Muscle of leg (tissue), 11 donors: ENCODE results near the gene CEP78. TPM values are rescaled to one million over a fixed set of nuclear protein-coding genes. Genes with fewer than 3 reads are reported as not detected.

ENCODE experiments used
- DNase-seq: peaks from one replicate; pipeline ENCODE4 v3.0.0; 2013
- H3K27ac ChIP-seq: one replicate; pipeline ENCODE4 v1.5.1; 2013; ENCODE audit warnings: mild to moderate bottlenecking, low read length, control low read depth
- H3K27me3 ChIP-seq: one replicate; pipeline ENCODE4 v1.6.1; 2013; ENCODE audit warnings: low read length; ENCODE audit not compliant: control insufficient read depth, insufficient read depth
- H3K36me3 ChIP-seq: one replicate; pipeline ENCODE4 v1.6.1; 2013; ENCODE audit warnings: low read length; ENCODE audit not compliant: control insufficient read depth, insufficient read depth
- H3K4me1 ChIP-seq: one replicate; pipeline ENCODE4 v1.6.1; 2013; ENCODE audit warnings: low read length; ENCODE audit not compliant: control insufficient read depth, insufficient read depth
- H3K4me3 ChIP-seq: one replicate; pipeline ENCODE4 v1.5.1; 2013; ENCODE audit warnings: low read length, control low read depth
- H3K9me3 ChIP-seq: replicated peaks from 2 replicates; pipeline ENCODE4 v1.6.1; 2013; ENCODE audit warnings: low read depth, low read length; ENCODE audit not compliant: control insufficient read depth
- WGBS: methylation state at CpG from one replicate; pipeline ENCODE4 v1.1.5; 2013; ENCODE audit warnings: missing lambda C conversion rate; ENCODE audit not compliant: insufficient coverage; 5-methylcytosine and 5-hydroxymethylcytosine counted together
- polyA plus RNA-seq, 8 donors: library from polyadenylated mRNA; unstranded; fragments of 120-200 nt; gene quantifications; one replicate each; pipeline versions ENCODE4 v1.2.1 to v1.2.3, GENCODE V29; 2013; ENCODE audit warnings: inconsistent platforms in 1 of 8, low replicate concordance in 1 of 8; ENCODE audit not compliant: insufficient read length in 8 of 8, insufficient read depth in 1 of 8
- total RNA-seq: library from RNA; stranded (reverse); fragments of 120-200 nt; gene quantifications from one replicate; pipeline ENCODE4 v1.2.4, GENCODE V29; 2013

CEP78 gene
- total and polyA plus RNA-seq, 9 donors, result 12.6 to 22.6 (median 16.9) TPM

DNA sequence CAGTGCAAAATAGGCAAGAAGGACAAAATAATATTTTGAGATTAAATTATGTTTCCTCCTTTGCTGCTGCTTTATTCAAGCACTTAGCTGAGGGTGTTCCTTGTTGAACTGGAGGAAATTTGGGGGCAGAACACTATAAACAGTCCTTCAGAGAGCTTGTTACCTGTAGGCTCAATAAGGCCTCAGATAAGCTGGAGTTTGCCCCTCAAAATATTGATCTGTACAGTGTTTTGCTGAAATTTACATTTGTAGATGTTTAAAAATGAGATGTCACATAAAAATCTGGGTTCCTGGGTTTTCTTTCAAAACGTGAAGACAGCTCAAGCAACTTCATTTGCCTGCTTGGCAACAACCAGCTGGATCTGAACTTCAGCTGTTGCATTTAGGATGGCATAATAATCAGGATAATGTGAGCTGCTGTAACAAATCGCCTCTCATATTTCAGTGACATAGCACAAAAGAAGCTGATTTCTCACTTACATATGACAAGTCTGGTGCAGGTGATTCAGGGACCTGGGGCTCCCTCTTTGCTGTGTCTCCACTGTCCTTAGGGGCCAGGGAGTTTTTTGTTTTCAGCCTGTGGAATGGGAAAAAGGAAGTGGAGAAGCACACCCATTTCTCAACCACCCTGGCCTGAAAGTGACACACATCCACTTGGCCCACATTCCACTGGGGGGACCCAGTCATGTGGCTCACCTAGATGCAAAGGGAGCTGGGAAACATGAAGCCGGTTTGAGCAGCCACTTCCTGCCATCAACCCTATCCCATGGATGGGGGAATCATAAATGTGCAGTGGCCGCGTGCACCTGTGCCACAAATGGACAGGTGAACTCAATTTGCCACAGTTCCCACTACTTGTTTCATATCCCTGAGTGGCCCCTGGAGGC is 58.7 kb downstream of the CEP78 start:
- H3K4me1 ChIP-seq, result peaks cover 36% of the 10 kb centered on the region
- no peak overlapping the region for H3K4me3 ChIP-seq
- peak overlapping the region; percentile 15 for H3K27ac ChIP-seq
- no peaks in the 10 kb centered on the region for H3K36me3 ChIP-seq
- H3K27me3 ChIP-seq, result no peaks in the 10 kb centered on the region
- WGBS, result 57% methylated on average over 1 of the region's 5 CpGs
- H3K9me3 ChIP-seq, result no peaks in the 10 kb centered on the region
- DNase-seq, result peak; percentile 61

DNA sequence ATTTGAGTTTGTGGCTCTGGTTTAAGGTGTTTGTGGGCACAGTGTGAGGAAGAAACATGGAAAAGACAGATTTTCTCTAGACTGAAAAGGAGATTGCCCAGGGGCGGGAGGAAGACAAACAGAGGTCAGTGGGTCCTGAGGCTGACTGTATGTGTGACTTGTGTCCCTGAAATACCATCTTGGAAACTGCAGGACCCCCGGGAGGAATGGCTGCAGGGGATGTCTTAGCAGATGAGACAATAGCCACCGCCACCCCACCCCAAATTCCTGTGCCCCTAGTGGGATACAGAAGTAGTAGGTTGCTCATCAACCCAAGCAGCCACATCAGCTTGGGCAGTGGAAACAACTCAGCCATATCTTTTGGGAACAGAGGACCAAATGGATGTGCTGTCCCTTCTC is 59.3 kb downstream of the CEP78 start:
- WGBS, result 91% methylated on average over 1 of the region's 3 CpGs
- no peak for DNase-seq
- H3K4me1 ChIP-seq, result peaks cover 35% of the 10 kb centered on the region
- H3K27ac ChIP-seq, result peak overlapping the region; percentile 90
- H3K36me3 ChIP-seq, result no peaks in the 10 kb centered on the region
- H3K27me3 ChIP-seq, result no peaks in the 10 kb centered on the region
- no peaks in the 10 kb centered on the region for H3K9me3 ChIP-seq
- H3K4me3 ChIP-seq, result no peak overlapping the region

DNA sequence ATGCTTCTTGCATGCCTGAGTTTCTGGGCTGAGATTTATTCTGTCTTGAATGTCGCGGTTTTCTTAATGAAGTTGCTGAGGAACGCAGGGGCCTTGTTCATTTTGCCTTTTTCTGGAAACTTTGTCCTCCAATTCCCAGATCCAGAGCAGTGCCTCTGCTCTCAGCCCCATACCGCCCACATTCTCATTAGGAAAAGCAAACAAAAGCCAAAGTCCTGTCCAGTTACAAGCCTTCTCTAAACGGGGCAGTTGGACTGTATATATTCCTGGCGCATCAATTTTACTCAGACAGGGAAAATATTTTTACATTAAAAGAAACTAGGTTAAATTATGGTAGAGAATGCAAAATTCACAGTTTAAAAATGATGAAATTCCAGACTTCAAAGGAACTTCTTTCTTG is 59.9 kb downstream of the CEP78 start:
- H3K27ac ChIP-seq, result peak overlapping the region; percentile 90

DNA sequence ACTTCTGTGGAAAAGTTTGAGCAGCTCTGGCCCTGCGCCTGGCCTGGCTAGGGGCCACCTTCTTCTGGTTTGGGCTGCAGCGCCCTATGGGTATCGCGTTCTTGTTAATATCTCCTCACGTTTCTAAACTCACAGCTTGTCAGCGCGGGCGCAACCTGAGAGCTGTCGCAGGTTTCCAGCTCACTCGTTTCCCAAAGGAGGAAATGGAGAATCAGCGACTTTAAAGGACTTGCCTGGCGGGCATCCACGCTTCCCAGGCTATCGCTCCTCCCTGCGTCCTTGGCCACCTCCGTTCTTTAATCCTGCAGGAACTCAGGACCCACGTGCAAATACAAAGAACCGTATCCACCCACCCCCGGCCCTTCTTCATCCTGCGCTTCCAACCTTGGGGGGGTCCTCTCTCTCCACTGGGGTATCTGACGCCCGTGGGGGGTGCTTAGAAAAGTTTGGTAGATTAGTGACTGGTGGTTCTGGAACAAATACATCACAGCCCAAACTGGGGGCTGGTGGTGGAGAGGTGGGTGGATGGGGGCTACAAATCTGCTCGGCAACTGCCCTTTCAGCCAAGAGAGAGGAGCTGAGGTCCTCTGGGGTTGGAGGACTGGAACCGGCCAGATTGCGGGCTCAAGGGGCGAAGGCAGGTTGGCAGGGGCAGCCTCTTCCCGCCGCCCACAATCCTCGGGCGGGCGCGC is 60.5 kb downstream of the CEP78 start:
- under 1% methylated on average over 23 of the region's 32 CpGs for WGBS
- Histone ChIP-seq H3K36me3 (no peaks in the 10 kb centered on the region), H3K4me1 (peaks cover 31% of the 10 kb centered on the region), H3K9me3 (no peaks in the 10 kb centered on the region), H3K27ac (peak overlapping the region; percentile 90), H3K4me3 (peak overlapping the region; percentile 70), H3K27me3 (no peaks in the 10 kb centered on the region)
- DNase-seq, result peak; percentile 68

More for the DNA sequence above, 59.9 kb downstream of the CEP78 start:
- H3K36me3 ChIP-seq, result no peaks in the 10 kb centered on the region
- no peaks in the 10 kb centered on the region for H3K27me3 ChIP-seq
- DNase-seq, result peak; percentile 43
- no peak overlapping the region for H3K4me3 ChIP-seq
- no CpG with 5 or more reads among the region's 6 CpGs for WGBS
- H3K4me1 ChIP-seq, result peaks cover 31% of the 10 kb centered on the region
- H3K9me3 ChIP-seq, result no peaks in the 10 kb centered on the region

- peak; percentile 98 for DNase-seq
- under 1% methylated on average over 73 of the region's 76 CpGs for WGBS
- H3K9me3 ChIP-seq, result no peaks in the 10 kb centered on the region
- no peaks in the 10 kb centered on the region for H3K36me3 ChIP-seq
- H3K27ac ChIP-seq, result peak within 1 kb of the TSS; percentile 90
- H3K4me1 ChIP-seq, result peaks cover 25% of the 10 kb centered on the region
- peak within 1 kb of the TSS; percentile 70 for H3K4me3 ChIP-seq
- no peaks in the 10 kb centered on the region for H3K27me3 ChIP-seq
Observed at GRCh38 chr9:78296893-78297671, 61.2 kb downstream of the CEP78 start, which contains the start of gene PSAT1. PSAT1 (plus strand) TSS chr9:78297125; CDS start chr9:78297211, 86 bp downstream.

- no peak for DNase-seq
- 1% methylated on average over 10 of the region's 10 CpGs for WGBS
- Histone ChIP-seq H3K27ac (peak overlapping the region; percentile 90), H3K36me3 (peaks cover 4% of the 10 kb centered on the region), H3K4me3 (peak overlapping the region; percentile 70), H3K4me1 (peaks cover 24% of the 10 kb centered on the region), H3K27me3 (no peaks in the 10 kb centered on the region), H3K9me3 (no peaks in the 10 kb centered on the region)
Observed at GRCh38 chr9:78297672-78297961, 61.7 kb downstream of the CEP78 start.

DNA sequence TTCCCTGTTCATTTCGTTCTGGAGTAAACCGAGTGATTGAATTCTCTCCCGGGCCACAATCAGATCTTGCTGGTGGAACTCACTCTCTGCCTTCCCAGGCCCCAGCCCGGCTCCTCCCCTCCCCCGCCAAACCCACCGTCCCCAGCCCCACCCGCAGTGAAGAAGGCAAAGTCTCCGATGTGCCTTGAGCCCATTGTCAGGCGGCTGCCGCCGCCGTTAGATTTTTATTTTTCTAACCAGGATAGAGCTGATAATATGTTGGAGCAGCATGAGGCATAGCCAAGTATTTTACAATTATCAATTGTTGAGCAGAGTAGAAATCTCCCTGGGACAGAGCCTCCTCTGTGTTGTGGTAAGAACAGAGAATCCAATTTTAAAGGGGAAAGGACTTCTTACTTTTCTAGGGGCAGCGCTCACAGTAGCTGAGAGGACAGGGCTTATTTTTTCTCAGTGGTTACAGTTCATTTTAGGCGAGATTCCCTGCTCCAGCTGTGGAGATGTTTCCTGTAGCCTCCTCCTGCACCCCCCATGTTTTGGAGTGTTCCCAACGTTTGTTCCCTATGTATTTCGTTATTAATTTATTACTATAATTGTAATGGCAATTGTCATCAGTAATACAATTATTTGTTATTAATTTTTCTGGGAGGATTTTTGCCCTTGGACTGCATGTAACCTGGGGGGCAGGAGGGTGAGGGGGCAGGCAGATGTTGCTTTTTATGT is 62.3 kb downstream of the CEP78 start:
- peak; percentile 40 for DNase-seq
- Histone ChIP-seq H3K9me3 (no peaks in the 10 kb centered on the region), H3K36me3 (peaks cover 5% of the 10 kb centered on the region), H3K27ac (peak overlapping the region; percentile 90), H3K4me3 (peak overlapping the region; percentile 70), H3K27me3 (no peaks in the 10 kb centered on the region), H3K4me1 (peaks cover 24% of the 10 kb centered on the region)
- WGBS, result 0% methylated on average over 3 of the region's 16 CpGs

GRCh38 chr9:78300209-78300608 is 64.3 kb downstream of the CEP78 start:
- H3K4me3 ChIP-seq, result no peak overlapping the region
- H3K36me3 ChIP-seq, result peaks cover 16% of the 10 kb centered on the region
- H3K27me3 ChIP-seq, result no peaks in the 10 kb centered on the region
- WGBS, result no CpG with 5 or more reads among the region's 6 CpGs
- DNase-seq, result no peak
- no peak overlapping the region for H3K27ac ChIP-seq
- no peaks in the 10 kb centered on the region for H3K9me3 ChIP-seq
- H3K4me1 ChIP-seq, result peaks cover 17% of the 10 kb centered on the region

GRCh38 chr9:78301466-78301865 is 65.6 kb downstream of the CEP78 start:
- H3K9me3 ChIP-seq, result no peaks in the 10 kb centered on the region
- no peak overlapping the region for H3K27ac ChIP-seq
- H3K4me1 ChIP-seq, result peaks cover 5% of the 10 kb centered on the region
- DNase-seq, result no peak
- WGBS, result no CpG with 5 or more reads among the region's 2 CpGs
- H3K4me3 ChIP-seq, result no peak overlapping the region
- H3K36me3 ChIP-seq, result peaks cover 28% of the 10 kb centered on the region
- no peaks in the 10 kb centered on the region for H3K27me3 ChIP-seq
